HepG2 (cell line): ENCODE measurements around the gene NISCH. TPM values are rescaled to one million over a fixed set of nuclear protein-coding genes. Genes with fewer than 3 reads are reported as not detected.

ENCODE experiments used
- ARID2 ChIP-seq: sonication (generic); formaldehyde crosslinking; IDR thresholded peaks from 2 replicates; pipeline ENCODE4 v1.8.1; 2022; ENCODE audit warnings: mild to moderate bottlenecking, missing genetic modification reagents, borderline replicate concordance
- ATAD3A ChIP-seq: sonication (generic); formaldehyde crosslinking; IDR thresholded peaks from 2 replicates; pipeline ENCODE4 v1.4.0; 2020; ENCODE audit warnings: missing genetic modification reagents
- CEBPB ChIP-seq: IDR thresholded peaks from 2 replicates; pipeline ENCODE4 v1.6.1; 2011; ENCODE audit warnings: low read depth, low read length, improper control_type of control experiment, borderline replicate concordance
- ELF4 ChIP-seq: sonication (generic); formaldehyde crosslinking; IDR thresholded peaks from 2 replicates; pipeline ENCODE4 v1.5.0; 2020; ENCODE audit warnings: missing genetic modification reagents, mild to moderate bottlenecking, moderate library complexity, borderline replicate concordance
- FOXK2 ChIP-seq: fragments of 450-650 bp; IDR thresholded peaks from 2 replicates; pipeline ENCODE4 v1.6.1; 2016
- GPN1 ChIP-seq: sonication (generic); formaldehyde crosslinking; IDR thresholded peaks from 2 replicates; pipeline ENCODE4 v1.5.1; 2020; ENCODE audit warnings: missing genetic modification reagents, borderline replicate concordance
- HOXA3 ChIP-seq: sonication (generic); formaldehyde crosslinking; IDR thresholded peaks from 2 replicates; pipeline ENCODE4 v1.5.0; 2020; ENCODE audit warnings: missing genetic modification reagents
- JUND ChIP-seq: sonication (generic); formaldehyde crosslinking; IDR thresholded peaks from 2 replicates; pipeline ENCODE4 v1.8.0; 2022; ENCODE audit warnings: mild to moderate bottlenecking, missing genetic modification reagents
- NFE2L1 ChIP-seq: sonication (generic); formaldehyde crosslinking; IDR thresholded peaks from 2 replicates; pipeline ENCODE4 v1.4.0; 2020; ENCODE audit warnings: missing genetic modification reagents, mild to moderate bottlenecking, borderline replicate concordance
- PRMT3 ChIP-seq: sonication (generic); formaldehyde crosslinking; IDR thresholded peaks from 2 replicates; pipeline ENCODE4 v1.8.1; 2022; ENCODE audit warnings: low read depth, mild to moderate bottlenecking, moderate library complexity, missing genetic modification reagents, borderline replicate concordance
- REPIN1 ChIP-seq: sonication (generic); formaldehyde crosslinking; IDR thresholded peaks from 2 replicates; pipeline ENCODE4 v1.8.0; 2022; ENCODE audit warnings: missing genetic modification reagents, low read depth, mild to moderate bottlenecking, borderline replicate concordance
- SOX13 ChIP-seq, 3 experiments: fragments of 450-650 bp in 1 of 3; sonication (generic) in 1 of 3; formaldehyde crosslinking in 1 of 3; IDR thresholded peaks in 2 of 3; conservative IDR thresholded peaks in 1 of 3; 2 replicates each; pipeline versions ENCODE4 v1.5.0 to v1.6.1; 2016 to 2020; ENCODE audit warnings: antibody characterized with exemption in 1 of 3, mild to moderate bottlenecking in 1 of 3, missing compliant biosample characterization in 1 of 3, missing genetic modification reagents in 1 of 3, moderate library complexity in 1 of 3
- SYNCRIP ChIP-seq: fragments of 200-400 bp; formaldehyde crosslinking; IDR thresholded peaks from 2 replicates; pipeline ENCODE4 v1.6.1; 2018; ENCODE audit warnings: mild to moderate bottlenecking, low read depth, low read length; ENCODE audit not compliant: insufficient read depth
- TFDP1 ChIP-seq: IDR thresholded peaks from 2 replicates; pipeline ENCODE4 v1.6.1; 2016; ENCODE audit warnings: missing compliant biosample characterization, missing genetic modification reagents, borderline replicate concordance
- ZFP91 ChIP-seq: sonication (generic); formaldehyde crosslinking; IDR thresholded peaks from 2 replicates; pipeline ENCODE4 v1.9.0; 2022; ENCODE audit warnings: missing genetic modification reagents, mild to moderate bottlenecking, borderline replicate concordance
- ZNF205 ChIP-seq: IDR thresholded peaks from 2 replicates; pipeline ENCODE4 v1.6.1; 2018; ENCODE audit warnings: missing biosample characterization, missing genetic modification reagents
- ZNF234 ChIP-seq: sonication (generic); formaldehyde crosslinking; conservative IDR thresholded peaks from 2 replicates; pipeline ENCODE4 v1.5.1; 2020; ENCODE audit warnings: mild to moderate bottlenecking, missing genetic modification reagents
- ZNF317 ChIP-seq: sonication (generic); formaldehyde crosslinking; IDR thresholded peaks from 2 replicates; pipeline ENCODE4 v1.5.0; 2020; ENCODE audit warnings: mild to moderate bottlenecking, missing genetic modification reagents
- ZNF589 ChIP-seq: sonication (generic); formaldehyde crosslinking; conservative IDR thresholded peaks from 2 replicates; pipeline ENCODE4 v1.8.0; 2022; ENCODE audit warnings: mild to moderate bottlenecking, moderate library complexity, missing genetic modification reagents
- ZNF644 ChIP-seq: IDR thresholded peaks from 2 replicates; pipeline ENCODE4 v1.6.1; 2016; ENCODE audit warnings: low read depth
- ZNF660 ChIP-seq: sonication (generic); formaldehyde crosslinking; IDR thresholded peaks from 2 replicates; pipeline ENCODE4 v1.5.1; 2020; ENCODE audit warnings: mild to moderate bottlenecking, low read depth, missing genetic modification reagents, borderline replicate concordance
- ZNF670 ChIP-seq: sonication (generic); formaldehyde crosslinking; IDR thresholded peaks from 2 replicates; pipeline ENCODE4 v1.8.0; 2022; ENCODE audit warnings: mild to moderate bottlenecking, missing genetic modification reagents, borderline replicate concordance
- ZNF737 ChIP-seq: sonication (generic); formaldehyde crosslinking; IDR thresholded peaks from 2 replicates; pipeline ENCODE4 v1.5.0; 2020; ENCODE audit warnings: missing genetic modification reagents, mild to moderate bottlenecking, borderline replicate concordance
- ZNF747 ChIP-seq: sonication (generic); formaldehyde crosslinking; IDR thresholded peaks from 2 replicates; pipeline ENCODE4 v1.8.1; 2023; ENCODE audit warnings: missing genetic modification reagents, mild to moderate bottlenecking, borderline replicate concordance
- ZNF850 ChIP-seq: sonication (generic); formaldehyde crosslinking; conservative IDR thresholded peaks from 2 replicates; pipeline ENCODE4 v1.9.0; 2021; ENCODE audit warnings: mild to moderate bottlenecking, missing genetic modification reagents
- polyA plus RNA-seq, 8 experiments: library from polyadenylated mRNA; depleted of rRNA in 3 of 8; stranded (reverse) in 7 of 8; unstranded in 1 of 8; fragments of >200 nt; fragmentation: Illumina TruSeq in 4 of 8; extraction: Trizol in 4 of 8; gene quantifications; 2 replicates each; pipeline versions ENCODE4 v1.2.1 to v1.2.3, GENCODE V29; 2011 to 2016; ENCODE audit warnings: low read depth in 4 of 8, missing spikeins in 1 of 8, mixed read lengths in 1 of 8; ENCODE audit not compliant: insufficient read depth in 1 of 8
- total RNA-seq, 5 experiments: library from RNA; depleted of rRNA; stranded (reverse); fragments of >200 nt; fragmentation: Illumina TruSeq; extraction: Trizol; gene quantifications; 2 replicates each; pipeline ENCODE4 v1.2.3, GENCODE V29; 2016; ENCODE audit warnings: low read depth in 1 of 5

Gene NISCH
- total and polyA plus RNA-seq, 2 of the 13 experiments (the other 11 are each of a cell fraction or from before 2014, with no cell fraction given) = 27.0 to 47.6 TPM

- peak; percentile 17; the same call in 1 of the 2 replicates for TF ChIP-seq SOX13 (IDR thresholded peaks at IDR 0.05)
- no peak for TF ChIP-seq SOX13 (CRISPR knock-in tag; conservative IDR thresholded peaks at IDR 0.05 in 1 of 2, IDR thresholded peaks at IDR 0.05 in 1 of 2)
- no peak for TF ChIP-seq ZNF737 (CRISPR knock-in tag)
- no peak for TF ChIP-seq ATAD3A
- 0 out of 2 replicates have a peak, but pooled peaks have one; percentile 20 for TF ChIP-seq ZNF205 (CRISPR knock-in tag)
- TF ChIP-seq TFDP1 (CRISPR knock-in tag) = peak; percentile 86
- TF ChIP-seq ARID2 (CRISPR knock-in tag) = peak; percentile 71; the same call in 1 of the 2 replicates
- TF ChIP-seq ZNF234 = no peak
- TF ChIP-seq REPIN1 (CRISPR knock-in tag) = peak; percentile 86
- TF ChIP-seq PRMT3 (CRISPR knock-in tag) = peak; percentile 95; the same call in 1 of the 2 replicates
- peak; percentile 90; the same call in 1 of the 2 replicates for TF ChIP-seq ZNF670
- peak; percentile 56; the same call in 1 of the 2 replicates for TF ChIP-seq JUND (CRISPR knock-in tag)
- 0 out of 2 replicates have a peak, but pooled peaks have one; percentile 45 for TF ChIP-seq ZNF589 (CRISPR knock-in tag)
- TF ChIP-seq FOXK2 = no peak
- no peak; the same call in 1 of the 2 replicates for TF ChIP-seq ZNF644 (CRISPR knock-in tag)
- TF ChIP-seq HOXA3 = peak; percentile 74
- TF ChIP-seq SYNCRIP = no peak
- TF ChIP-seq ZFP91 (CRISPR knock-in tag) = peak; percentile 84
- TF ChIP-seq ZNF660 (CRISPR knock-in tag) = no peak
- 0 out of 2 replicates have a peak, but pooled peaks have one; percentile 48 for TF ChIP-seq ZNF317 (CRISPR knock-in tag)
- peak; percentile 78; the same call in 1 of the 2 replicates for TF ChIP-seq ELF4 (CRISPR knock-in tag)
- TF ChIP-seq ZNF850 (CRISPR knock-in tag) = 0 out of 2 replicates have a peak, but pooled peaks have one; percentile 62
- no peak for TF ChIP-seq GPN1 (CRISPR knock-in tag)
- no peak for TF ChIP-seq CEBPB
- 0 out of 2 replicates have a peak, but pooled peaks have one; percentile 70 for TF ChIP-seq NFE2L1 (CRISPR knock-in tag)
- TF ChIP-seq ZNF747 (CRISPR knock-in tag) = peak; percentile 98; the same call in 1 of the 2 replicates
These were observed 81.2 kb downstream of the NISCH start, which contains the start of gene UQCC5 (continued) for GRCh38 chr3:52536369-52537164.
